ENCODE measurements around the gene MPHOSPH9.
A peak's percentile ranks its signal among the peaks of the same experiment; 100 is the strongest.

MPHOSPH9 gene

DNA sequence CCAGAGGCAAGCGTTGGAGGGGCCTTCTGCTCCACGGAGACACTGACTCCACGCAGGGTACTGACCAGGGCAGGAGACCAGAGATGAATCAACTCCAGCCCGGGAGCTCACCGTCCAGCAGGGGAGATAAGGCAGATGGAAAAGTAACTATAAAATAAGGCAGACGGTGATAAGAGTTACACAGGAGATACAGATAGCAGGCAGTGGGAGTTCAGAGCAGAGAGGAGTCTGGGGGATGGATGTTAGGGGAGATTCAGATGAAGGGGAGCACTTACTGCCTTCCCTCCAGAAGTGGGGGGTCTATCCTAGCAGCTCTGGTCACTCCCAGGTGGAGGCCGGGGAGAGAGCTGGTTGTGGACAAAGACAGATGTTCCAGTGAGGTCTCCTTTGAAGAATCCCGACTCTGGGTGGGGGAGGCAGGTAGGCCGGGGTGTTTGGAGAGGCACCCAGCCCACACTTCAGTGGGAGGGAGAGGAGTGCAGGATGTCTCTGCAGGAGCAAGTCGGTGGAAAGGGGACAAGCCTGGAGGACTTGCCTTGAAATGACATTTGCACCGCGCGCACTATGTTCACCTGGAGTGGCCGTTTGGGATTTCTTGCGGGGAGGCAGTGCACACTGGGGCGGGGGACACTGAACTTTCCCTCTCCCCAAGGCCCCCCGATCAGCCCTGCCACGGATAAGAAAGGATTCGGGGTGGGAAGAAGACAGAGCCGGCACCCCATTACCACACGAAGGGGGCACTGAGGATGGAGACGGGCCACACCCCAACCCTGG, 83.3 kb downstream of the MPHOSPH9 start:
- no peak for DNase-seq (ENCODE audit: low read depth)

- no peak for DNase-seq (ENCODE audit: low read depth)
Measured at GRCh38 chr12:123149088-123149487, 83.9 kb downstream of the MPHOSPH9 start.

DNA sequence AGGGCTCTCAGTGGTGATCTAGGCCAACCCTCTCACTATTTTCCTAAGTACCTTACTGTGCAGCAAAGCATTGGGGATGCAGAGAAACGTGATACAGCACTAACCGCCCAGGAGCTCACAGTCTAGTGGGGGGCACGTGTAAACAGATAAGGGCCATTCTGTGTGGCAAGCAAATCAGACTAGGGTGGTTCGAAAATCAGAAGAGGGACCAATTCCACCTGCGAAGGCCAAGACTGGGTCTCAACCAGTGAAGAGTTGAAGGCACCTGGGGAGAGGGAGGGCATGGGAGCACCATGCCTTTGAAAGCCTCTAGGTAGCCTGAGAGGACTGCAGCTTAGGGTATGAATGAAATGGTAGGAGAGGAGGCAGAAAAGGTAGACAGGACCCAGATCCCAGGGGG, 84.3 kb downstream of the MPHOSPH9 start:
- DNase-seq (ENCODE audit: low read depth) = no peak

DNA sequence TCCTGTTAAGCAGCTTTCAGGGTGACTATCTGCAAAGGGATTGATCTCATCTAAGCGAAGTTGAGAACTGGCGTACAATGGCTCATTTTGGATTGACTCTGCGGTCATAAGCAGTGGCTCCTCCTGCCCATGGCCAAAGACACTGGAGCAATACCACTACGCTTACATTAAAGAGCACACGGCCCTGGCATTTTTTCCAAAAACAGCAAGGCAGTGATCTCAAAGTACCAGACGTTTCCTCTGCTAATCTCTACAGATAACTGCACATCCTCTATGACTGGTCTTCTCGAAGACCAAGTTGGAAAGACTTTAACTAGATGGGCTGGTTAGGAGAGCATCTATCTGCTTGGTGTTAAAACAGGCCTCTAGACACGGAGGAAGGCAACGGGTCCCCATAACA, 84.7 kb downstream of the MPHOSPH9 start:
- DNase-seq (ENCODE audit: low read depth) = no peak

- no peak for DNase-seq (ENCODE audit: low read depth)
Measured at GRCh38 chr12:123145211-123145610, 87.7 kb downstream of the MPHOSPH9 start.

- DNase-seq (ENCODE audit: low read depth) = no peak
Measured at GRCh38 chr12:123143736-123144461, 89.0 kb downstream of the MPHOSPH9 start.

DNA sequence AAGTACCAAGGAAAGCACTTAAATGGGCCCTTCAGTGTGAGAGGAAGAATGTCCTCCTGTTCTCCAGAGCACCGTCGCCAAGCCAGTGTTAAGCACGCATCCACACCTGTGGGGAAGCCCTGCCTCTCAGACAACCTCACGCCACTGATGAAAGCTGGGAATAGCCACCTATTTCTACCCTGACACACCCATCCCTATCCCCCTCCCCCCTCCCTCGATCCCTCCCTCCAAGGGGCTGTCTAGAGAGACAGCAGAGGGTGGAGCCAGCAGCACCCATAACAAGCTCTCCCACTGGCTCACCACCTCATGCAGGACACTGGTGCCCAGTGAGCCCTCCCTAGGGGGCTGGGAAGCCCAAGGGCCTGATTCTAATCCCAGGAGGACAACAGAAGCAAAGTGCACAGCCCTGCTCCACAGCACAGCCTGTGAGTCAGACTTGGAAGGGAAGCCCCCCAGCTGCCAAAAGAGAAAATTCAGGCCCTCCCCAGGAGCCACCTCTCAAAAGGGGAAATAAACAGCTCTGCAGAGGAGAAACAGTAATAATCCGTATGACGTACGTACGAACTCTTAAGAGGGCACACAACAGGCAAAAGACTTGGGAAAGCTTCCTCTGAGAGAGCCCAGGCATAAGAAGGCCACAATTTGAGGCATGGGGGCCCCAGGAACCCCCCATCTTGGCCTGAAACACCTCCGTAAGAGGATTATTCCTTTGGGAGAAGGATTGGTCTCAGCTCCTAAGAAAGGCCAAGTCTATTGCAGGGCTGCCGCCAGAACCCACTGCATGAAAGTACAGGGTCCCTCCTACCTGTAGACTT, 89.8 kb downstream of the MPHOSPH9 start:
- no peak for DNase-seq (ENCODE audit: low read depth)

DNA sequence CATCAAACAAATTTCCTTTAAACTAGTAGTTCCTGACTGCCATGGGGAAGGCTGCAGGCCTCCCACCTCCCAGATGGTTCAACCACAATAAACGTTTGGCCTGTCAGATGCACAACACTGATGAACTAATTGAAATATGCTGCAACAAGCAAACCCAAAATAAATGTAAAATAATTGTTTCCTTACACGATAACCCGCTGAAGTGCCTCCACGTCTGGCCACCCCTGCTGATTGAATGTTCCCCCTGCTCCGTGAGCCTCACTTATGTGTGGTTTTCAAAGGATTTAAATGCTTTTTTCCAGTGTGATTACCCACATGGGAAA, 90.5 kb downstream of the MPHOSPH9 start:
- no peak for DNase-seq (ENCODE audit: low read depth)

DNA sequence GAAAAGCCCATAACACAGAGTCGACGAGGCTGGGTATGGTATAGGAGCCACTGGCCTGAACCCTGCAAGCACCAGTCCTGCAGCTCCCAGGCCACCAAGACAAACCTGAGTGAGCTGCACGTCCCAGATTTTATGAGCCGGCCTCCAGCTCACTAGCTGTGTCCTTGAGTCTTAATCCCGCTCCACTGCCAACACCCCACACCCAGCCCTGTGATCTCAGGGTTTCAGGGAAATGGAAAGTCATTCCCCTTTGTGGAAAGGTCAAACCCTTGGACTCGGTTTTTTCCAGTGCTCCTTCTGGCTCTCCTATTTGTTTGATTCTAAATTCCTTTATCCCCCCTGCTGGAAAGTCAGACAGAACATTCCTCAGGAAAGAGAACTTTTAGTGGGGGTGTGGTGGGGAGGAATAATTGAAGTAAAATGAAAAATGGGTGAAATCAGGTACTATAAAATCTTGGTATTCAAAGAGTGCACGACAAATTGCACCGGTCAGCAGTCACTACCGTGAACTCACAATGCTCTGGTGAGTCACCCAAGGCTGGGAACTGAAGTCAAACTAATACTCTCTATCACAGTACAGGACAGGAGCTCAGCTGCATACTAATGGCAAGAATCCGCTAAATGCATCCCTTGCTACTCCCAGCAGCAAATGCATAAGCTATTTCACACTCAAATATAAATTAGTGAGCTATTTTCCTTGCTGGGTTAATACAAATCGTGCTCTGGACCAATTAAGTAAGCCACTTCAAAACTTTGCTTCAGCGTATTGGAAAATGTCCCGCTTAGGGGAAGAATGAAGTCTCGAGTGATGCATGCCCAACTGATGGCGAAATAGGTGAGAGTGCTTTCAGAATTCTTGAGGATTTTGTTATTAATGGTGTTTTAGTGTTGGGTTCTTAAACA, 91.1 kb downstream of the MPHOSPH9 start:
- peak; percentile 53 for DNase-seq (ENCODE audit: low read depth)

- DNase-seq (ENCODE audit: low read depth) = no peak
Measured at GRCh38 chr12:123140676-123141614, 92.0 kb downstream of the MPHOSPH9 start.

GRCh38 chr12:123139926-123140675, 92.8 kb downstream of the MPHOSPH9 start:
- DNase-seq (ENCODE audit: low read depth) = no peak

DNA sequence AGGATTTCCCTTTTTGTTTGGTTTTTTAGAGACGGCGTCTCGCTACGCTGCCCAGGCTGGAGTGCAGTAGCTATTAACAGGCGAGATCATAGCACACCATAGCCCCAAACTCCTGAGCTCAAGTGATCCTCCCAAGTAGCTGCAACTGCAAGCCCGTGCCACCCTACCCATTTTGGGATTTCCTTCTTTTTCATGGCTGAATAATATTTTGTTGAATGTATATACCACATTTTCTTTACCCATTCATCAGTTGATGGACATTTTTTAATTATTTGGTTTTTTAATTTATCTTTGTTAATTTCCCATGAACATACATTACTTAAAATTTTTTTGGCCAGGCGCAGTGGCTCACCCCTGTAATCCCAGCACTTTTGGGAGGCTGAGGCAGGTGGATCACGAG, 97.3 kb downstream of the MPHOSPH9 start:
- no peak for DNase-seq (ENCODE audit: low read depth)

DNA sequence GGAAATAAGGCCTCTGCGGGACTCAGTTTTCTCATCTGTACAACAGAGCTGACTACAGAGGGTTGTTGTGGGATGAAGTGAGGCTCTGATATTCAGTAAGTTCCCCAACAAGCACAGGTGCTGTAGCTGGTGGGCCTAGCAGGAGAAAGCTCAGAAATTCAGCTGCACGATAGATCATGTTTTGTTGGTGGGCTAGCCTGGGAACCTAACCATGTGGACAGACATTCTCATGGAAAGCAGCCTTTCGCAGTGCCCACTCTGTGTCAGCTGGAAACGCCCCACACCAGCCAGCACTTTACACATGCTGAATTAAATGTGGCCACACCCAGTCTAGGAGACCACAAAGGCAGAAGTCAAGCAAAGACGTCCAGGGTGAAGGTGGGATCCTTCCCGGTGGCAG, 98.1 kb downstream of the MPHOSPH9 start:
- DNase-seq (ENCODE audit: low read depth) = no peak

DNA sequence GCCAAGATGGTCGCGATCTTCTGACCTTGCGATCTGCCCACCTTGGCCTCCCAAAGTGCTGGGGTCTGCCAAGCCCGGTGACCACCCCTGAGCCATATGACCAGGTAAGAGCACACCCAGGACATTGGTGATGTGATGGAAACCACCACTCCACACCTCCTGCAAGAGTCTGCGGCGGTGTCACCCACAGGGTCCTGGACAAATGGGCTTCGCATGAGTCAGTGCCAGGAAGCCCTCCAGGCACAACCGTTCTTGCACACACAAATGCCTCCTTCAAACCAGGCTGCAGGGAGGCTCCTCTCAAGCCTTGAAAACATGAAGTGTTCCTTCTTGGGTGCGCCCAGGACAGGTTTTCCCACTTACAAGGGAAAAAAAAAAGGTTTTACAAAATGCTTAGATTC, 98.7 kb downstream of the MPHOSPH9 start:
- DNase-seq (ENCODE audit: low read depth) = no peak

- no peak for DNase-seq (ENCODE audit: low read depth)
Measured at GRCh38 chr12:123133701-123134100, 99.2 kb downstream of the MPHOSPH9 start.

GRCh38 chr12:123132951-123133619, 99.9 kb downstream of the MPHOSPH9 start:
- DNase-seq (ENCODE audit: low read depth) = no peak

- no peak for DNase-seq (ENCODE audit: low read depth)
Measured at GRCh38 chr12:123131879-123132402, 101.0 kb downstream of the MPHOSPH9 start.

GRCh38 chr12:123131291-123131832, 101.6 kb downstream of the MPHOSPH9 start:
- DNase-seq (ENCODE audit: low read depth) = no peak

DNA sequence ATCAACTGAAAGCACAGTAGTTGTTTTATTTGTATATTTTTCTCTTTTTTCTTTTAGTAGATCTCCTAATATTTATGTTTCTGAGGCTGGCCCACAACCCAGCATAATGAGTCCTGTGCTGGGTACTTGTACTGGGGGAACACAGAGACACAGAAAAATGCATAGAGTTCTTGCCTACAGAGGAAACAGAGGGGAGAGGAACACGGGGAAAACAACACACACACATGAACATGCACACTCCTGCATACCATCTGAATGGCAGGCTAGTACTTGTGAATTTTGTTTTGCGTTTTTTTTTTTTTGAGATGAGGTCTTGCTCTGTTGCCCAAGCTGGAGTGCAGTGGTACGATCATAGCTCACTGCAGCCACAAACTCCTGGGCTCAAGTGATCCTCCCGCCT, 103.3 kb downstream of the MPHOSPH9 start:
- no peak for DNase-seq (ENCODE audit: low read depth)
